ENCODE results near the gene ENAM. TPM values are rescaled to one million over a fixed set of nuclear protein-coding genes. Genes with fewer than 3 reads are reported as not detected.

The ENAM gene
- polyA plus RNA-seq, 1 of the 3 experiments (the other 2 are of a cell fraction) = 0.20 TPM

DNA sequence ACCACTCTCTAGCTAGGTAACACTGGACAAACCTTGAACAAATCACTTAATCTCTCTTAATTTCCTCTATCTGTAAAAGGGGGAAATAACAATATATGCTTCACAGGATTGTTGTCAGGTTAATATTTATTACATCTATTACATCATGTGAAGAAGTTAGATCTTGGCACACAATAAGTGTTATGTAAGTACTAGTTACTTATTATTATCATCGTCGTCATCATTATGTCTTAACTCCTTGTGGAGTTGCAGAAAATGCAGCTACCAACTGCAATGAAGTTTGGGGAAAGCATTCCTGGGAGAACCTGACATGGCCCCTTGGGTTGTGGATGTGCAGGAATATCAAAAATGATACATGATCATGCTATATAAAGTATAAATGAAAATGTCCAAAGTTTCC is 42.5 kb downstream of the ENAM start:
- no peak overlapping the region for H3K4me2 ChIP-seq
- H3K9ac ChIP-seq = no peak overlapping the region
- peaks cover 4% of the 10 kb centered on the region for H3F3A ChIP-seq (replicated peaks; ENCODE audit: insufficient read depth)
- no peak overlapping the region for H3K4me3 ChIP-seq (ENCODE audit: low read depth in 2 of 2, low read length in 1 of 2)
- no peaks in the 10 kb centered on the region for H3K9me3 ChIP-seq
- DNase-seq = no peak
- ChIA-PET CTCF (interaction anchor here (1.0 kb wide), 1 partner anchor 19 kb away, joined by 5 read pairs; no protein-coding TSS in a partner anchor), POLR2A (no interaction called here)
- no peaks in the 10 kb centered on the region for H4K20me1 ChIP-seq (ENCODE audit: insufficient read depth)
- 5% methylated on average over 2 of the region's 2 CpGs for WGBS (ENCODE audit: low lambda C conversion rate)
- H3K4me1 ChIP-seq (ENCODE audit: control insufficient read depth in 1 of 2, insufficient read depth in 2 of 2, low read depth in 1 of 2, low read length in 1 of 2) = no peaks in the 10 kb centered on the region; a peak in 1 of 4 replicates
- H3K79me2 ChIP-seq (ENCODE audit: insufficient read depth) = no peaks in the 10 kb centered on the region
- H3K27ac ChIP-seq (ENCODE audit: low read depth in 2 of 2, low read length in 1 of 2) = no peak overlapping the region
- TF ChIP-seq USF2 (IDR thresholded peaks at IDR 0.05; ENCODE audit: borderline replicate concordance, low read depth, low read length) (no peak), RXRA (IDR thresholded peaks at IDR 0.05; ENCODE audit: borderline replicate concordance, low read depth) (no peak)
- TF ChIP-seq, protein P1, sequence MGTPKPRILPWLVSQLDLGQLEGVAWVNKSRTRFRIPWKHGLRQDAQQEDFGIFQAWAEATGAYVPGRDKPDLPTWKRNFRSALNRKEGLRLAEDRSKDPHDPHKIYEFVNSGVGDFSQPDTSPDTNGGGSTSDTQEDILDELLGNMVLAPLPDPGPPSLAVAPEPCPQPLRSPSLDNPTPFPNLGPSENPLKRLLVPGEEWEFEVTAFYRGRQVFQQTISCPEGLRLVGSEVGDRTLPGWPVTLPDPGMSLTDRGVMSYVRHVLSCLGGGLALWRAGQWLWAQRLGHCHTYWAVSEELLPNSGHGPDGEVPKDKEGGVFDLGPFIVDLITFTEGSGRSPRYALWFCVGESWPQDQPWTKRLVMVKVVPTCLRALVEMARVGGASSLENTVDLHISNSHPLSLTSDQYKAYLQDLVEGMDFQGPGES (IDR thresholded peaks at IDR 0.05; ENCODE audit: low read depth, low read length) = no peak
- H3K36me3 ChIP-seq (replicated peaks in 1 of 2; ENCODE audit: control insufficient read depth in 1 of 2, insufficient read depth in 2 of 2, low read length in 1 of 2) = no peaks in the 10 kb centered on the region
- H3K27me3 ChIP-seq (ENCODE audit: insufficient read depth) = peaks cover 6% of the 10 kb centered on the region; the same call in 1 of the 2 replicates
- no peaks in the 10 kb centered on the region for H3K9me2 ChIP-seq
- no peak overlapping the region for H2AFZ ChIP-seq (ENCODE audit: low read depth)

GRCh38 chr4:70674191-70674590 is 45.6 kb downstream of the ENAM start:
- Histone ChIP-seq H3K27me3 (ENCODE audit: insufficient read depth) (no peaks in the 10 kb centered on the region; the same call in 1 of the 2 replicates), H4K20me1 (ENCODE audit: insufficient read depth) (no peaks in the 10 kb centered on the region), H2AFZ (ENCODE audit: low read depth) (no peak overlapping the region), H3K9me3 (no peaks in the 10 kb centered on the region), H3K27ac (ENCODE audit: low read depth in 2 of 2, low read length in 1 of 2) (no peak overlapping the region), H3F3A (replicated peaks; ENCODE audit: insufficient read depth) (no peaks in the 10 kb centered on the region), H3K79me2 (ENCODE audit: insufficient read depth) (no peaks in the 10 kb centered on the region), H3K4me1 (ENCODE audit: control insufficient read depth in 1 of 2, insufficient read depth in 2 of 2, low read depth in 1 of 2, low read length in 1 of 2) (no peaks in the 10 kb centered on the region), H3K4me3 (ENCODE audit: low read depth in 2 of 2, low read length in 1 of 2) (no peak overlapping the region), H3K36me3 (replicated peaks in 1 of 2; ENCODE audit: control insufficient read depth in 1 of 2, insufficient read depth in 2 of 2, low read length in 1 of 2) (no peaks in the 10 kb centered on the region), H3K9ac (no peak overlapping the region), H3K4me2 (no peak overlapping the region), H3K9me2 (no peaks in the 10 kb centered on the region)
- CTCF ChIA-PET = interaction anchor here (0.6 to 1.5 kb wide), 4 partner anchors 13 to 31 kb away, joined by 3 to 4 read pairs (median 3); no protein-coding TSS in a partner anchor
- TF ChIP-seq GABPA (IDR thresholded peaks at IDR 0.05; ENCODE audit: low read depth) = no peak
- TF ChIP-seq CTCF (IDR thresholded peaks at IDR 0.05) = no peak
- TF ChIP-seq YY1 (IDR thresholded peaks at IDR 0.05; ENCODE audit: low read depth) = no peak
- no peak for TF ChIP-seq RCOR1 (IDR thresholded peaks at IDR 0.05; ENCODE audit: low read length)
- TF ChIP-seq ELF1 (IDR thresholded peaks at IDR 0.05) = no peak
- DNase-seq = no peak
- POLR2A ChIA-PET = no interaction called here
